Measurements from ENCODE around the gene CDS2.

CDS2 gene

DNA sequence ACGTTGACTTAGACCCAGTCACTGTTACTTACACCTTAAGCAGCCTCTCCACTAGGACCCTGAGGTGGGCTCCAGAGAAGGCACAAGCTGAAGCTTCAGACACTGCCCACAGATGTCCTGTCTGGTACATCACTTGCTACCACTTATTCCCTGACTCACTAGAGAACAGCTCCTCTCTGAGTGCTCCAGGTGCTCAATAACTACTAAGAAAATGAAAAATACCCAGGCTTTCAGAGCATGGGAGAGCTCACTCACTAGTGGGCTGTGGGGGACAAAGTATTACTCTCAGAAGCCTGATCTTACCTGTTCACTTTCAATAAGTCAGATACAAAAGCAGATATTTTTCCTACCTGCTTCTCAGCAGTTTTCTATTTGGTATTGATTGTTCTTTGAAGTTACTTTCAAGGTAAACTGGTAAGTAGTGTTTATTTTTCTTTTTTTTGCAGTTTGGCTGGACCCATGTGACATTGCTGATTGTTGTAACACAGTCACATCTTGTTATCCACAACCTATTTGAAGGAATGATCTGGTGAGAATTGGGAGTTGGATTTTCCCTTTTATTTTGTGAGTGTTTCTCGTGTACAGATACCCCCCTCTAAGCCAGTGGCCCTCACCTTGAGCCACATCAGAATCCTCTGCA, 55.9 kb downstream of the CDS2 start:
- DNase-seq: no peak

GRCh38 chr20:5183731-5184474, 57.1 kb downstream of the CDS2 start:
- no peak for DNase-seq

DNA sequence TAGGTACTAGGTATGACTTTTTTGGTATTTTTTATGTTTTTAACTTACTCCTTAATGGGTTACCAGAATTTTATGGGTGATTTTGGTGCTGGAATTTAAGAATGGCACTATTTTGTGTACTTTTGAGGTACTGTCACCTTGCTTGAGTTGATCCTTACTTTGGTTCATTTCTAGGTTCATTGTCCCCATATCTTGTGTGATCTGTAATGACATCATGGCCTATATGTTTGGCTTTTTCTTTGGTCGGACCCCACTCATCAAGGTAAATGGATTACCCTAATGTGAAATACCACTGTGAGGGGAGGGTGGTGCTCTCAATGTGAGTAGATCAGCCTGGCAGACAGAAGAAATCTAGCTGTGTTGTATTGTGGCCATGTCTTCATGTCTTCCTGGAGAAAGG, 57.9 kb downstream of the CDS2 start:
- DNase-seq: no peak

DNA sequence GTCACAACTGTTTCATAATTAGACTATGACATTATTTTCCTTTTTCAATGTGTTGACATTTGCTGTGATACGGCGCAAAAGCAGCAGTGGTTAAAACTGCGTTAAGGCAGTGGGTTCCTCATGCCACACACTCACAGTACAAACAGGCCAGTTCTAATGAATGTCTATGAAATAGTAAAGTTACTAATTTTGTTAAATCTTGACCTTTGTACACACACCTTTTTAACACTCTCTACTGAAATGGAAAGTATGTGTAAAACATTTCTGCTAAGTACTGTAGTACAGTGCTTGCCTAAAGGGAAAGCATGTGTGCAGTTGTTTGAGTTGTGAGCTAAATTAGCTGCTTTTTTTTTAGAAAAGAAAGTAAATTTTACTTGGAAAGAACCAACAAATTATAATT, 60.3 kb downstream of the CDS2 start:
- DNase-seq: no peak

DNA sequence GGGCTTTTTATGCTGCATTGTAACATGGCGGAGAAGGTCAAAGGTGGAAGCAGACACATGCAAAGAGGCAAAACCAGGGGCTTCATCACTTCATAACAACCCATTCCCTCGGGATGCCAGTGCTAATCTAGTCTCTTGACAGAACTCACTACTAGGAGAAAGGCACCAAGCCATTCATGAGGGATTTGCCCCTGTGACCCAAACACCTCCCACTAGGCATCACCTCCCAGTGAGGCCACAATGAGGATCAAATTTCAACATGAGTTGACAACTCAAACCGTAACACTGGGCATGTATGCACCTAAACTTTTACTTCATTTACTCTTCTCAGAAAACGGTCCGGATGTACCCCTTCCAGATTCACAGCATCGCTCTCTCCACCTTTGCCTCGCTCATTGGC, 61.9 kb downstream of the CDS2 start:
- no peak for DNase-seq

DNA sequence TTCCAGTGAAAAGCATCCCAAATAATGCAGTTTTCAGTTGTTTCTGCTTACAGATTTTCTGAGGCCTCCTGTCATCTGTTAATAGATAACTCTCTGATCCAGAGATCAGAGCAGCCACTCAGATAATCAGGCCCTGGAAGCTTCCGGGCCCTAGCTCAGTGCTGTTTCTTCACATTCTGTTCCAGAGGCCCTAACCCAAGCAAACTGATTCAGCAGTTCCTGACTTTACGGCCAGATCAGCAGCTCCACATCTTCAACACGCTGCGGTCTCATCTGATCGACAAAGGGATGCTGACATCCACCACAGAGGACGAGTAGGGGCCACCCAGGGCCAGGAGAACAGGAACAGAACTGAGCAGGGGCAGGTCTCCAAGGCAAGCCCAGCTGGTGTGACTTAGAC, 63.1 kb downstream of the CDS2 start:
- no peak for DNase-seq

DNA sequence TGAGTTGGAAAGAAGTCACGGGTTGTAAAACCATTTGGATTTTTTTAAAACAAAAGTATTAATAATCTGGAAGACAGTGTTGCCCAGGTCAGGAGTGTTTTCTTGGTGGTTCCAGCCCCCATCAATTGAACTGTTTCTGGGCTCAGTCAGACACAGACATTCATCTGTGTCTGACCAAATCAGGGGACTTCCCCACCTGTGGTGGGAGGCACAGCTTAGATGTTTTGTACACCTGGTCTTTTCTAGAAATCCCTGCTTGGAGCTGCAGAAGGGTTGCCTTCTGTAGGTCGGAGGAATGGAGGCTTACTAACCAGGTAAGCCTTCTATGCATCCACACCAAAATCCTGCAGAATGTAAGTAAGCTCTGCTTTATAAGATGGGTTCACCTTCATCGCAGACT, 63.6 kb downstream of the CDS2 start:
- no peak for DNase-seq

DNA sequence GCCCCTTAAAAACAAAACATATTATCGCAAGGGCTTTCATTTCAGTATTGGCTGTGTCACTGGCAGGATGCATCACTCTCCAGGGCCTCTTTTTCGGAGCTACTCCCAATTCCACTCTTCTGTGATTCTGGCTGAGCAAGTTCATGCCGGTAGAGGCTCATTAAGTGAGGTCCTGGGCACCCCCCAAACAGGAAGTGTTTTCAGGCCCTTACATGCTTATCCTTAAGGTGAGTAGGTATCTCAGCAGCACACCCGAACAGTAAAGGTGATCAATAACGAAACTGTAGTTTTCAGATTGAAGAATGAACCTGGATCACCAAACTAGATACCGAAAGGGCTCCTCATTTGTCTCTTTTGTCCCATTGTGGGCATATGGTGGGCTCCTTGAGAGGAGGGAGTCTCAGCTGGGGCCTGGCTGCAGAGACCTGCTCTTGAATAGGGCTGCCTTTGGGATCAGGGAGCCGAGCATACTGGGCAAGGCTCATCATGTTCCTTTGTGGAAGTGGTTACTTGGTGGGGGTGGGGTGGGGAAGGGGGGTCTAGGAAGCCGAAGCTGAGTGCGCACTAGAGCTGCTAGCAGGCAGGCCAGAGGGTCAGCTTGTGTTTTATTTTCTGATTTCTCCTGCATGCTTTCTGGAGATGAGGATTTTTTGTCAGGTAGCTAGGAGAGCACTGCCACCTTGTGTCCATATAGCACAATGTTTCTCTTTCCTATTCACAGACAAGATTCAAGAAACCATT, 65.2 kb downstream of the CDS2 start:
- DNase-seq: peak; percentile 8

DNA sequence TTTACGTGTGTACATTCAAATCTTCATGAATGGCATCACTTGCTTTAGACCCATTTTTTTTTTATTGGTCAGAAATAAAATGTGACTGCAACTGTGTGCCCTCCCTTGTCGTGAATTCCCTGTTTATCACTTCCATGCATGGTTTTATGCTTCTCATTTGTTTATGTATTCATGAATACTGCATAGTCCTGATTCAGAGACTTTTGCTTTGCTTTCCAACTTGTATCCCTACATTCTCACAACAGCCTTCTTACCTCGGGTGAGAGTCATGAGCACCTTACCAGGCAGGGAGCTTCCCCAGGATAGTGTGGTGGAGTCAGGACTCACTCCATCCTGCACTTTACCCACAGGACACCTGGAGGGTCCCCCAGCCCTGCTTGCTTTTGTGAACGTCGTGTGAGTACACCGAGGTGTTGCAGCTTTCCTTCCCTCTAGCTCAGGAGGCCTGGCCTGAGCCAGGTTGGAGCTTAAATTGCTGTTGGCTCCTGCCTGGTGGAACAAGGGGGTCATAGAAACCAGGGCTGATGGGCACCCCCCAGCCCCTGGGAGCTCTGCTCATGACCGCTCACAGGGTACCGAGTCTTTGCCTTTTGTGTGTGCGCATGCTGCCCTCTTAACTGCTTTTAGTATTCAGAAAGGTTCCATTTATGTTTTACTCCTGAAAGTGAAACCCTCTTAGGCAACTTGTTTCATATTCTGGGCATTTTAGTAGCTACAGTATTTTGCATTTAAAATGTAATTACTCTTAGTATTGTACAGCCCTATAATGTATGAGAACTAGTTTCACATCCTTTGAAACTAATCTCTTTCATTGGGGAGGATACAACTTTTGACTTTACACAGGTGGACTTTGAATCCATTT, 66.0 kb downstream of the CDS2 start:
- DNase-seq: no peak

DNA sequence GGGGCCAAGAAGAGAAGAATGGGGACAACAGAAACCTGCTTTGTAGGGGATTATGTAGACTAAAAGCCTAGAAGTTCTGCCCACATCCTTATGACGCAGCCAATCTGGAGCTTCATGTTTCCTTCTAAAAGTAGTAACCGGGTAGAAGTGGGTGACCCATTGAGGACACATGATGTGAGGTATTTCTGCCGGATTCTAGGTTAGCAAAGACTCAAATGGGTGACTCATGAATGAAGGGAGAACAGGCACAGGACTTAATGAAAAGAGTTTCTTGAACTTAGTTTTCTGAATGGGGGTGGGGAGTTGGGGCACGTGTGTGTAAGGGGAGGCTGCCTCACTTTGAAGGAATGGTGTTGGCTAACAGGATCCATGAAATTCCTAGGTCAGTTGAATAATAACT, 68.8 kb downstream of the CDS2 start:
- no peak for DNase-seq

- DNase-seq: no peak
Measured at GRCh38 chr20:5196149-5196548, 69.3 kb downstream of the CDS2 start.

DNA sequence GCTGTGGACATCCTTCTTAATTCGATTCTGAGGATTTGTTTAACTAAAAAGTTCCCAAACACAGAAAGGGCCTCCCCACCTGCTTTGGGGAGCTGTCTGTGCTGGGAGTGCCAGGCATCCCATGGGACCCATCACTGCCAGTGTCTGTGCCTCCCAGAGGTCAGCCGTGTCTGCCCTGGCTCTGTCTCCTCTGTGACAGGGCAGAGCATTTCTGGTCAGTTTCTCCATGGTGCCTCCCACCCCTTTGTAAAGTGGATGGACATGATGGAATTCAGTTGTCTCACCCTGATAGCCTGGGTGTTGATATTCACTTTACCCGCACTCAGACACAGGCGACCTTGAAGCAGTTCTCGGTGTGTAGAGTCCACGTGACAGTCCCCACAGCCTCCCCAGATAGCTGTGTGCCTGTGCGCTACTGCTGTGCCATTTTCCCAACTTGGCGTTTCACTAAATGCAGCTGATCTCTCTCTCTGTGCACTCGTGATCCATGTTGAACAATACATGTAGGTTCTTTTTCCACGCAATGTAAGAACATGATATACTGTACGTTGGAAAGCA, 70.5 kb downstream of the CDS2 start:
- DNase-seq: no peak

GRCh38 chr20:5197847-5198650, 71.2 kb downstream of the CDS2 start:
- no peak for DNase-seq

GRCh38 chr20:5198651-5198924, 71.8 kb downstream of the CDS2 start:
- DNase-seq: no peak

DNA sequence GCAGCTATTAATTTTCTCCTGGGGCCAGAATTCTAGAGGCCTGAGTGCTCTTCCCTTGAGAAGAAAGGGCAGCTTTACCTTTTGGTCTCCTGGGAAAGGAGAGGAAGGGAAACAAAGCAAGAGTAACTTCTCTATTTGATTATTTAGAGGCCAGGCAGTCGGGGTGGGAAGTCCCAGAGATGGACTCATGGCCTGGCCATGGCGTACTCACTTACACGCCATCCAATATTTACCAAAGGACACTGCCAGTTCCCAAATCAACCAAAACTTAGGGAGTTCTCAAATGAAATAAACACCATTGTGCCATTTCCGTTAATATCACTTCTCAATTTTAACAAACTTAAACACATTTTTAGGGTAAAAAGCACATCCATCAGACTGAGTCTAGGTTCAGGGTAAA, 76.6 kb downstream of the CDS2 start:
- no peak for DNase-seq

GRCh38 chr20:5205348-5206210, 78.8 kb downstream of the CDS2 start:
- peak; percentile 72 for DNase-seq

- DNase-seq: no peak
Measured at GRCh38 chr20:5207138-5207537, 80.3 kb downstream of the CDS2 start.

DNA sequence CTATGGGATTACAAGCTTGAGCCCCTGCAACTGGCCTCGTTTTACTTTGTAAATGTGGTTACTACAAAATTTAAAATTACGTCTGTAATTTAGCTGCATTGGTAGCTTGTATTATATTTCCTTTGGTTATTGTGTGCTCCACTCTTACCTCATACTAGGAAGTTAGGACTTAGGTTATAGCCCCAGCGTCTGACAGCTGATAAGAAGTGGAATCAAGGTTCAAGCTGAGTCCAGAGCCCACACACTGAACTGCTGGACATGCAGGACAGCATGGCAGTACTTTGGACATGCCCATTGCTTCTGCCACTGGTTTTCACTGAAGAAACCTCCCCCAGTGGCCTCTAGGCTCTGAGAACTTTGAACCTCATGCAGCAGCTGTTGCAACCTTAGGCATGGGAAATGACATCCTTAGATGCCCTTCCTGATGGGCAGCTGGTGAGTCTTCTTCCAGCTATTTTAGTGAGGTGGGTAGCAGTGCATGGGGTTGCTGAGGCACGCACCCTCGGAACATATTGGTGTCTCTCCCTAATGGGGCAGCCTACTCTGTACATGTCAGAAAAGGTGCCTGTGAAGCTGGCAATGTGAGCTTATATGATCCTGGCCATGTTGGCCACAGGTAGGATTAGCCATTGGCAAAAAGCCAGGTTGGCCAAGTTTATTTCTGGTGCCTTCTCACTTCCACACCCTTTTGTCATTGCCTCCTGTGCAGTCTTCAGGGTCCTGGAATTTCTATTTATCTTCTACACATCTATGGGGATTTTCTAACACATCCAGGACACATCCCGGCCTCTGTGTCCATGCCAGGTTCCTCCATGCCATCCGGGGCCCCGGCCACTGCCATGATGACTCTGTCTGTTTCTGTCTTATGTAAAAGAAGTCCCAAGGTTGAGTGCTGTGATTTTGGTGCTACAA, 85.3 kb downstream of the CDS2 start:
- no peak for DNase-seq

DNA sequence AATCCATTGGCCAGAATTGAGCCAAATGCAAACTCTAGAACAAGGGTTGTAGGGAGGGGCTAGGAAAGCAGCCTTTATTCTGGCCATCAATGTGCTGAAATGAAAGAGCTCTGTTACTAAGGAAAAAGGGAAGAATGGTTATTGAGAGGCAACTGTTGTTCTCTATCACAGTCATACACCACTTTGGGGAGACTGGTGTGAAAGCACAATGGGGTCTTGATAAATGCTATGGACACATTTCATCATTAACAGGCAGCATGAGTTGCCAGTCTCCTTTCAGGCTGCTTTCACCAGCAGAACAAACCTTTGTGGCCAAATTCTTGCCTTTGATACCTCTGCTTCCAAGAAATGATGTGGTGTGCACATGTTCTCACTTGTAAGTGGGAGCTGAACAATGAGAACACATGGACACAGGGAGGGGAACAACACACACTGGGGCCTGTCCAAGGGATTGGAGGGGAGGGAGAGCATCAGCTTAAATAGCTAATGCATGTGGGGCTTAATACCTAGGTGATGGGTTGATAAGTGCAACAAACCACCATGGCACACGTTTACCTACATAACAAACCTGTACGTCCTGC, 86.2 kb downstream of the CDS2 start:
- DNase-seq: no peak

DNA sequence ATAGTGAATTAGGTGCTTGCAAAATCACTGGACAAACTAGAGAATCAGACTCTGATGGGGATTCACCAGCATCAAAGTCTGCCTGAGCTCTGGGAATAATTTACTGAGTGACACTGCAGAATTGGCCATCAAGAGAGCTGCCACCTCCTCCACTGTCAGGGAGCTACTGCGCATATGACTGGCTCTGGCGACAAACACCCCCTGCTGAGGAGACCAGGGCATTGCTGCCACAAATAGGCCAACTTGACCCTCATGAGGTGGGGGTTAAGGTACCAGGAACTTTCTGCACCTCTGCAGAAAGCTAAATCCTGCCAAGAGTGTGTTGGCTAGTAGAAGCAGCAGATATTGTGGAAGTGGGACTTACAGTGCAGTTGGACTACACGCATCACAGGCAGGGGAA, 88.0 kb downstream of the CDS2 start:
- DNase-seq: no peak
